SIG-M5 (cell line): ENCODE measurements around the gene SLC16A8.
"Not testable (repeated sequence)": the region's sequence is repeated elsewhere in the genome, so short reads cannot be mapped to it uniquely, and the experiment has no call there.

Experiments
- DNase-seq: peaks from one replicate; lab custom pipeline; 2025; lab: John Stamatoyannopoulos, UW

The SLC16A8 gene

GRCh38 chr22:38083931-38084631 lies at the start of gene SLC16A8:
Gene SLC16A8, minus strand, starts transcription at chr22:38084184. Its CDS starts 1,311 bp downstream, at chr22:38082873.
- DNase-seq = no peak

- no peak for DNase-seq
Measured at GRCh38 chr22:38133331-38133730, 49.3 kb upstream of the SLC16A8 start.

GRCh38 chr22:38132794-38133193 lies 48.8 kb upstream of the SLC16A8 start:
- no peak for DNase-seq

- DNase-seq = no peak
Measured at GRCh38 chr22:38132136-38132535, 48.2 kb upstream of the SLC16A8 start.

GRCh38 chr22:38131399-38131798 lies 47.4 kb upstream of the SLC16A8 start:
- DNase-seq = no peak

- no peak for DNase-seq
Measured at GRCh38 chr22:38129856-38130255, 45.9 kb upstream of the SLC16A8 start.

- no peak for DNase-seq
Measured at GRCh38 chr22:38129021-38129420, 45.0 kb upstream of the SLC16A8 start.

- DNase-seq = no peak
Measured at GRCh38 chr22:38127869-38128268, 43.9 kb upstream of the SLC16A8 start.

GRCh38 chr22:38126928-38127668 lies 43.1 kb upstream of the SLC16A8 start:
- DNase-seq = no peak

GRCh38 chr22:38125751-38126201 lies 41.8 kb upstream of the SLC16A8 start:
- DNase-seq = no peak

GRCh38 chr22:38125038-38125610 lies 41.1 kb upstream of the SLC16A8 start:
- DNase-seq = no peak

- DNase-seq = no peak
Measured at GRCh38 chr22:38124236-38124974, 40.4 kb upstream of the SLC16A8 start.

GRCh38 chr22:38122616-38123015 lies 38.6 kb upstream of the SLC16A8 start:
- DNase-seq = no peak

GRCh38 chr22:38120359-38121110 lies 36.6 kb upstream of the SLC16A8 start:
- DNase-seq = no peak

GRCh38 chr22:38118747-38119146 lies 34.8 kb upstream of the SLC16A8 start:
- DNase-seq = not testable (repeated sequence)

GRCh38 chr22:38118182-38118581 lies 34.2 kb upstream of the SLC16A8 start:
- DNase-seq = no peak

- not testable (repeated sequence) for DNase-seq
Measured at GRCh38 chr22:38117556-38117955, 33.6 kb upstream of the SLC16A8 start.

GRCh38 chr22:38115423-38116205 lies 31.6 kb upstream of the SLC16A8 start:
- DNase-seq = no peak

- no peak for DNase-seq
Measured at GRCh38 chr22:38114484-38115398, 30.8 kb upstream of the SLC16A8 start.

- DNase-seq = no peak
Measured at GRCh38 chr22:38112381-38112780, 28.4 kb upstream of the SLC16A8 start.
